ENCODE results near the gene RPLP2.

The RPLP2 gene

DNA sequence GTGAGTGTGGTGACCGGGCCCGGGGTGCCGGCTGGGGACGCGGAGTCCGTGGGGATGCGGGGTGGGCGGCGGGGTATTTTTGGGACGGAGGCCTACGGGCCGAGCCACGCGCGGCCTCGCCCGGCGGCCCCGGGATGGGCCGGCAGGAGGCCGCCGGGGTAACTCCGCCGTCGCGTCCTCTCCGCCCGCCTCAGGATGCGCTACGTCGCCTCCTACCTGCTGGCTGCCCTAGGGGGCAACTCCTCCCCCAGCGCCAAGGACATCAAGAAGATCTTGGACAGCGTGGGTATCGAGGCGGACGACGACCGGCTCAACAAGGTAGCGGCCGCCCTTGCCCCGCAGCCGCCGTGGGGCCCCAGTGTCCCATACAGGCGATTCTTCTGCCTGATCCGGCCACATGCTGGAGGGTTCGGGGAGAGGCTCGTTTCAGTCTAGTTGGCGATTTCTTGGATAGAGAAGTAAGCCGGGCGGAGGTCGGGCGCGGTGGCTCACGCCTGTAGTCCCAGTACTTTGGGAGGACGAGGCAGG lies 337 bp downstream of the RPLP2 start:
- DNase-seq = no peak

DNA sequence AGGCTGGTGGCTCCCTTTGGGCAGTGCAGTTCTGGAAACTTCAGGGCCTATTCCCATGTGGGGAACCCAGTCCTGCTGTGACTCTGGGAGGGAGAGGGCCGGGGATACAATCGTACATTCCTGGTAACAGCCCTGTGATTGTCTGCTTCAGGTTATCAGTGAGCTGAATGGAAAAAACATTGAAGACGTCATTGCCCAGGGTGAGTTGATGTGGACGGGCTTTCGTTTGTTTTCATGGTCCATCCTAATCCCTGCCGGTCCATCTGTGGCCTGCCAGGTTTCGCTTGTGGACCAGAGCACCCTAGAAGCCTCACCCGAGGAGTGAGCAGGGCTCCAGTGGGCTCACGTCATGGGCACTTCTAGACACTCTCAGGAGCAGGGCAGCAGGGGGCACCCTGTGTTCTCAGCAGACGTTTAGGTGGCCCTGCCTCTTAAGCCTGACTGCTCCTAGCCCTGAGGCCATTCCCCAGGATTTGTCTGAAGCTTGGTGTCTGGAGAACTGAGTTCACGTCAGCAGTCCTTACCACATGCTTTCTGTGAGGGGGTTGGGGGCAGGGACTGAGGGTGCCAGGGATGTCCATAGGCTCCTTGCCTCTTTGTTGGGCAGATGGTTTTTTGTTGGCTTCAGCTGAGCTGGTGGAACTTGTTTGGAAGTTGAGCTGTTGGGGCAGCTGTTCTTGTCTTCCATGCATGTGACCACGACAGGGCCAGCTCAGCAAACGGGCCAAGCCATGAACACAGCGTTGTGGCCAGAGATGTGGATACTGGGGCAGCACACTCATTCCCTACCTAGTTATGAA lies 1.9 kb downstream of the RPLP2 start:
- DNase-seq = no peak

DNA sequence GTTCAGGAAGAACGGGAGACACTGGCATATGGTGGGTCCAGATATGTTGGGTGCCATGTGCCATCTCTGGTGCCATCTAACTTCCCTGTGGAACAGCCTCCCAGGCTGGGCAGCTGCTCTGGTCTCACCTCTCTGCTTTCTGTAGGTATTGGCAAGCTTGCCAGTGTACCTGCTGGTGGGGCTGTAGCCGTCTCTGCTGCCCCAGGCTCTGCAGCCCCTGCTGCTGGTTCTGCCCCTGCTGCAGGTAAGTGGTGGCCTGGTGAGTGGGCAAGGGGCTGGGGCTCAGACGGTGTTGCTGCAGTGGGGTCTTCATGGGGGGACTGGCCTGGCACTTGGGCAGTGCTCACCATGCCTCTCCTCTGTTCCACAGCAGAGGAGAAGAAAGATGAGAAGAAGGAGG lies 2.6 kb downstream of the RPLP2 start:
- DNase-seq = no peak

DNA sequence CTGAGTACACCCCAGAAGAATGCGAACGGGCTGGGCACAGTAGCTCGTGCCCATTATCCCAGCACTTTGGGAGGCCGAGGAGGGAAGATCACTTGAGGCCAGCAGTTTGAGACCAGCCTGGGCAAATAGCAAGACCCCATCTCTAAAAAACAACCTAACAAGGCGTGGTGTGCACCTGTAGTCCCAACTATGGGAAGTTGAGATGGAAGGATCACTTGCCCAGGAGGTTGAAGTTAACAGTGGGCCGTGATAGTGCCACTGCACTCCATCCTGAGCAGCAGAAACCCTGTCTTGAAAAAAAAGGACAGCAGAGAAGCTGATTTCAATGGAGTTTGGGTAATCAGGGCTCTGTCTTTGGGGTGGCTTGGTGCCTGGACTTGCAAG lies 3.3 kb downstream of the RPLP2 start:
- no peak for DNase-seq

DNA sequence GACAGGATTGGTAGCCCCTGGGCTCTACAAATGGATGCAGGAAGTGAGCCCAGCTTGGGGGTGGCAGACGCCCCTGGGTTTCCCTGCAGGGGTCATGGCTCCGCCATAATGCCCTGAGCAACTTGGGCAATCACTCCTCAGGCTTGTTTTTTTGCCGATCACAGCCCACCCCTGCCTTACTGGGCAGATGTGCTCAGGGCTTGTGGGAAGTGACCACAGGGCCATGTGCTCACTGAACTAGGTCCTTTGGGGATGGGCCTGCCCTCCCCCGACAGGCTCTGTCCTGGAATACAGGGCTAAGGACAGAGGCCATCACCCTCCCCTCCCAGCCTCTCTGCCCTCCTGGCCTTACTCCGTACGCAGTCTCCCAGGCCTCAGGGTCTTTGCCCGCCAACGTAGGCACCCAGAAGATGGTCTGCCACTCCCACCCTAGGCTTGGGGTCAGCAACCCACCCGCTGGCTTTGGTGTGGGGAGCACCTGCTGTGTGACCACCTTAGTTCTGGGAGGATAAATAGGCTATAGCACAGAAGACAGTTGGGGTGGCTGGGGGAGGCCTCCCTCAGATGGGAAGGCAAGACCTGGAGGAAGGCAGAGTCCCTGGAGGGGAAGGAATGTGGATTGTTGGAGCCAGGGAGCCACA lies 3.8 kb downstream of the RPLP2 start:
- peak; percentile 26 for DNase-seq

DNA sequence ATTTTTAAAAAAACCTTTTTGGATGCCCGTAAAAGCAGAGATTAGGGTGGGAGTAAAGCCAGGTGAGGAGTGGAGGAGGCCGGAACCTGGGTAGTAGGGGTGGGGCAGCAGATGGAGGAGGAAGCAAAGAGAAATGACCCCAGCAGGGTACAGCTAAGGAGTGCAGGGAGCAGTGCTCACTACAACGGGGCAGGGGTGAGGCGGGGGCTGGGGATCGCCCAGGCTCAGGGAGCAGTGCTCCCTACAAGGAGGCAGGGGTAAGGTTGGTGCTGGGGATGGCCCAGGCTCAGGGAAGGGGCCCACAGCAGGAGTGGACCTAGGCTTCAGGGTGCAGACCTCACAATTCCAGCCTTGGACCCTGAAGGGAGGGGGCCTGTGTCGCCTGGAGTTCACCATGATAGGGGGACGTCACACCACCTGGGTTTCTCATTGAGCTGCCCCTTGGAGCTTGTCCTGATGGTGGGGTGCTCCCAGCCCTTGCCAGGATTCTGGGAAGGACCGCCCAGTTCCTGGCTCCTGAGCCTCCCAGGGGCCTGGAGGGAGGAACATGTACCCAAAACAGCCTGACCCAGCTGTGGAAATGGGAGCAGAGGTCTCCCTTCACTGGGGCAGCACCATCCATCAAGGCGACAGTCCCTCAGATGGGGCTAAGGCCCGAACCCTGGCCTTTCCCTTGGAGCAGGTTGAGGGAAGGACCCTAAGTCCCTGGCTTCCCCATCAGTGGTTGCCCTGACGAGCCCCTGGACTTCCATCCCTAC lies 6.1 kb downstream of the RPLP2 start:
- no peak for DNase-seq

DNA sequence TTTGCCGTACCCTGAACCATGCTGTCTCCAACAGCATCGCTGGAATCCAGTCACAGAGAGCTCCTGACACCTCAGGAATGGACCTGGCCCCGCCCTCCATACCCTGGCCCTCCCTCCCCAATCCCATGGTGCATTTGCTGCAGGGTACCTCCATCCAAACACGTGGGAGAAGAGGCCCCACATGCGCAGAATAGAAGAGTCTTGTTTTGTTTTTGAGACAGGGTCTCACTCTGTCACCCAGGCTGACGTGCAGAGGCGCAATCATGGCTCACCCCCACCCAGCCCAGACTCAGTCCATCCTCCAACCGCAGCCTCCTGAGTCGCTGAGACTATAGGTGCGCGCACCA lies 6.6 kb downstream of the RPLP2 start:
- peak; percentile 55 for DNase-seq

DNA sequence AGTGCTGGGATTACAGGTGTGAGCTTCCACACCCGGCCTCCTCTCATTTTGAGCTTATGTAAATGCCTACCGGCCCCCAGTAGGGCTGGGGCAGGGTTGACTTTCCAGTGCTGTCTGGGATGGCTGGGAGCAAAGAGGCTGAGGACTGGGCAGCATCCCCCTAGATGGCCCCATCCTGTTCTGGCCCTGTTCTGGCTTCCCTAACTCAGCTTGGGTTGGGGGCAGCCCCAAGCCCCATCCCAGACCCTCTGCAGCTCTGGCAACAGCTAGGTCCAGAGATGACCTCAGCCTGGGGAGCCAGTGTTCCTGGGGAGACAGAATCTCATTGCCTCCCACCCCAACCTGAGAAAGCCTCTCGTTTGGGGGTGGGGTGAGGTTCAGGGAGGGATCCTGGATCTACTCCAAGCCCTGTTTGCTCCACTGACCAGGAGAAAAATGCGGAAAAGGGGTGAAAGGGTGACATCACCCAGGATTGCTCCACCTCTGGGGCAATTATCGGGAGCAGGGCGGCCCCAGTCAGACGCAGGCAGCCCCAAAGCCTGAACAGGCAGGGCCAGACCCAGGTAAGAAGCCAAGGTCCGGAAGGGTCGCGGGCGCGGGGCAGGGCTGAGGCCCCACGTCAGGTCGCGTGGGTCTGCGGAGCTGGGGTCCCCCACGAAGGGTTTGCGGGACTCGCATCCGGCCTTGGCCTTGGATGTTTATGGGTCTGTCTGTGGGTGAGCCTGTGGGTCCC lies 8.8 kb downstream of the RPLP2 start, which contains the start of gene PNPLA2:
TSS of gene PNPLA2 (plus strand) at position 519 of the 733 bp plus-strand sequence. CDS start 805 bp downstream, outside the sequence.
- no peak for DNase-seq

DNA sequence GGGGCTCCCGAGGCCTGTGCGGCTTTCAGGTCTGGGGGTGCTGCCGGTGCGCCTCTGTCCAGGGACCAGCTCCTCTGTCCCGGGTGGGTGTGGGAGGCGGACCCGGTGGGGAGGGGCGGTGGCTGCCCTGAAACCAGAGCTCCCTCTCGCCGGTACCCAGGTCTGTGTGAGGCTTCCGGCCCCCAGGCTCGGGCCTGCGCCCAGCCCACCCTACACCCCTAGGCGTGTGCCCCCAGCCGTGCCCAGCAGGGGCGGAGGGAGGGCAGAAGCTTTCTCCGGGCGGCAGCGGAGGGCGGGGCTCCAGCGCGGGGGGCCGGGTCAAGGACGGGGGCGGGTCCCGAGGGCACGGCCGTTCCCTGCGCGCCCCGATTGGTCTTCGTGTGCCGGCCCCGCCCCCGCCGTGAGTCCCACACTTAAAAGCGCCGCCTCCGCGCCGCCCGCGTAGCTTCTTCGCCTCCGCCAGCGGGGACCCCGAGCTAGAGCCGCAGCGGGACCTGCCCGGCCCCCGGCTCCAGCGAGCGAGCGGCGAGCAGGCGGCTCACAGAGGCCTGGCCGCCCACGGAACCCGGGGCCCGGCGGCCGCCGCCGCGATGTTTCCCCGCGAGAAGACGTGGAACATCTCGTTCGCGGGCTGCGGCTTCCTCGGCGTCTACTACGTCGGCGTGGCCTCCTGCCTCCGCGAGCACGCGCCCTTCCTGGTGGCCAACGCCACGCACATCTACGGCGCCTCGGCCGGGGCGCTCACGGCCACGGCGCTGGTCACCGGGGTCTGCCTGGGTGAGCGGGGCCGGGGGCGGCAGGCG lies 9.6 kb downstream of the RPLP2 start:
- peak; percentile 93 for DNase-seq

DNA sequence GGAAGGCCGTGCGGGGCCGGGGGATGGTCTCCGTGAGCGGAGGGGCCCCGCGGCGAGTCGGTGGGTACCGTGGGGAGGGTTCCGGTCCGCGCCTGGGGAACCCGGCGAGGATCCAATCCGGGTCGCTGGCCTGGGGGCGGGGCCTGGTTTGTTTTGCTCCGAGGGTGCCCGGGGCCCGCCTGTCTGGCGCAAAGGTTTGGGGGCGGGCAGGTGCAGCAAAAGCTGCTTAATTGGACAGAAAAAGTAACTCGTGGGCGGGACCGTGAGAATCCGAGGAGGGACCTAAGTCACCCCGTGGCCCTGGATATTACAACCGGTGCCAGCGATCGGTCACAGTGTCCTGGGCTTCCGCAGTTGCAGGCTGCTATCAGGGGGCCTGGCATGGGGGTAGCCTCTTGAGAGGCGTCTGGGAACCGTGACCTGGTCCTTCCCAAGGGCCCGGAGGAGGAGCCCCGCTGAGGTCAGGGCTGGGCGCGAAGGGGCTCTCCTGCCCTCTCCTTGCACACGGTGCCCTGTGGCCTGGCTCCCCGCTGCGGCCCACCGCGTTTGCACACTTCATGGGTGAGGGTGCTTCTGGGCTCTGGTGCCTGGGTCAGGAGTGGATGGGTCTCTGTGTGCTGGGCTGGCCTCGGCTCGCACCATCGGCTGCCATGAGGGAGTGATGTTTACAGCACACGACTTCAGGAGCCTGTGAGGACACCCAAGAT lies 10.3 kb downstream of the RPLP2 start:
- DNase-seq = peak; percentile 84

DNA sequence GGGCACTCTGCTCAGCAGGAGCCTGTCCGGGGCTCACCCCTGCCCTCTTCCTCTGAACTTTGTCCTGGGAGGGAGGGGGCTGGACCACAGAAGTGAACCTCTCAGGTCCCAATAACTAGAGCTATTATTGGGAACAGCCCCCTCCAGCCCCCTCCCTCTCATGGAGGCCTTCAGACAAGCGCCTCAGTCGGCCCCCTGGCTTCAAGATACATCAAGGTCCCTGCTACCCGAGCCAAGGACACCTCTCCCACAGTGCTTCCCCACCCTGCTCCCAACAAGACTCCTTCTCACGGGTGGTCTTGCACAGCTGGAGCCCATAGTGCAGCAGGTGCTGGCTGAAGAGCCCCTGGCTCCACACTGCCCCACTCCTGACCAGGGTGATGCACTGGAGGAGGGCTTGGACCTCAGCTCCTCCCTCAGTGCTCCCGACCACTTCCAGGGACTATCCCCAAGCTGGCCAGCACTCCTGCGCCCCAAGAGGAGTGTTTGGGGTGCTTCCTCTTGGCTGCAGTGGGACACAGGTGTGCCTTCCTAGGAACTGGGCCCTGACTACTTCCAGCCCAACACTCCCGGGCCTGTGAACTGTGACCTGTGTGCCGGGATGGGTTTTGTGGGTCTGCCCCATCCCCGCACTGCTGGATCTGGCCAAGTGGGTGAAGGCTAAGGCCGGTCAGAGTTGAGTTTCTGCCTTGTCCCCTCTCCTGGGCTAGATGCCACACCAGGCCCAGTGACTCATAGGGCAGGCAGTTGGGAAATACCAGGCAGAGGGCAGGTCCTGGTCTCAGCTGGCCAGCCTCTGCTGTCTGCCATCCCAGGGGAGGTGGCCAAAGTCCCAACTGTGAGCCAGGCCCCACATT lies 11.1 kb downstream of the RPLP2 start:
- no peak for DNase-seq

DNA sequence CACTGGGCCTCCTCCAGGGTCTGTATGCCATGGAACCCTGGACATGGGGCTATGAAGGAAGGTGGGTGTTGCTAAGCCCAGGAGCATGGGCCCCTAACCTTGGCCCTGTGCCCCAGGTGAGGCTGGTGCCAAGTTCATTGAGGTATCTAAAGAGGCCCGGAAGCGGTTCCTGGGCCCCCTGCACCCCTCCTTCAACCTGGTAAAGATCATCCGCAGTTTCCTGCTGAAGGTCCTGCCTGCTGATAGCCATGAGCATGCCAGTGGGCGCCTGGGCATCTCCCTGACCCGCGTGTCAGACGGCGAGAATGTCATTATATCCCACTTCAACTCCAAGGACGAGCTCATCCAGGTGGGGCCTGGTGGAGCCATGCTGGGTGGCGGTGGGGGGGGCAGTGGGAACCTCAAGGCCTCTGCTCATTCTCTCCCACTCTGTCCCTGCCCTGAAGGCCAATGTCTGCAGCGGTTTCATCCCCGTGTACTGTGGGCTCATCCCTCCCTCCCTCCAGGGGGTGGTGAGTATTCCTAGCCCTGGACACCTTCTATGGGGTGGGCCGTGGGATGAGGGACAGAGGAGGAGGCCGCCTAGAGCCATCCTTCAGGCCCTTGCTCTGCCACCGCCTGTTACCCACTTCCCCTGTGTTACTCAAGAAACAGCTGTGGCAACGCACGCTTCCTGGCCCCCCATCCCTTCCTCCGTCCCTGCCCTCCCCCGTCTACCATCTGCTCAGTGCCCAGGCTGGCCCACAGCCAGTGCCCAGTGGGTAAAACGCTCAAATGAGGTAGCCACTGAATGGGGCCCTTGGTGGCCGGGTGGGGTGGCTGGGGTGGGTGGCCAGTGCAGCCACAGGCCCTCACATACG lies 12.0 kb downstream of the RPLP2 start:
- no peak for DNase-seq

DNA sequence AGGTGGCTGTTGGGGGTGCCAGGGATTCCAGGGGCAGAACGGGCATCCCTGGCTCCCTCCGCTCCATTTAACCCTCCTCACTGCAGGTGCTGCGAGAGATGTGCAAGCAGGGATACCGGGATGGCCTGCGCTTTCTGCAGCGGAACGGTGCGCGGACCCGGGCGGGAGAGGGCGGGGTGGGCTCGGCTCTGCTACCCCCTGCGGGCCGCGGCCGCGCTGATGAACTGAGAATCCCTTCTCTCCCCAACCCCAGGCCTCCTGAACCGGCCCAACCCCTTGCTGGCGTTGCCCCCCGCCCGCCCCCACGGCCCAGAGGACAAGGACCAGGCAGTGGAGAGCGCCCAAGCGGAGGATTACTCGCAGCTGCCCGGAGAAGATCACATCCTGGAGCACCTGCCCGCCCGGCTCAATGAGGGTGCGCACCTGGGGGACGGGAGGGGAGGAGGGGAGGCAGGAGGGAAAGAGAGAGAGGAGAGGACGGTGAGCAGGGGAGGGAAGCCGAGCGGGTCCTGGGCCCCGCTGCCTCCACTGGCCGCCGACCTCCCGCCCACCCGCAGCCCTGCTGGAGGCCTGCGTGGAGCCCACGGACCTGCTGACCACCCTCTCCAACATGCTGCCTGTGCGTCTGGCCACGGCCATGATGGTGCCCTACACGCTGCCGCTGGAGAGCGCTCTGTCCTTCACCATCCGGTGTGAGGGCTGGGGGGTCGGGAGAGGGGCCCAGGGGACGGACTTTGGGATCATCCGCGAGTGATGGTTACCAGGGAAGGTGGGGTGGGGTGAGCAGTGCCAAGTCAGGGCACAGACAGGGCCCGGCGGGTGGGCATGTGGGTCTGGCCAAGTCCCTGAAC lies 13.9 kb downstream of the RPLP2 start:
- DNase-seq = no peak

DNA sequence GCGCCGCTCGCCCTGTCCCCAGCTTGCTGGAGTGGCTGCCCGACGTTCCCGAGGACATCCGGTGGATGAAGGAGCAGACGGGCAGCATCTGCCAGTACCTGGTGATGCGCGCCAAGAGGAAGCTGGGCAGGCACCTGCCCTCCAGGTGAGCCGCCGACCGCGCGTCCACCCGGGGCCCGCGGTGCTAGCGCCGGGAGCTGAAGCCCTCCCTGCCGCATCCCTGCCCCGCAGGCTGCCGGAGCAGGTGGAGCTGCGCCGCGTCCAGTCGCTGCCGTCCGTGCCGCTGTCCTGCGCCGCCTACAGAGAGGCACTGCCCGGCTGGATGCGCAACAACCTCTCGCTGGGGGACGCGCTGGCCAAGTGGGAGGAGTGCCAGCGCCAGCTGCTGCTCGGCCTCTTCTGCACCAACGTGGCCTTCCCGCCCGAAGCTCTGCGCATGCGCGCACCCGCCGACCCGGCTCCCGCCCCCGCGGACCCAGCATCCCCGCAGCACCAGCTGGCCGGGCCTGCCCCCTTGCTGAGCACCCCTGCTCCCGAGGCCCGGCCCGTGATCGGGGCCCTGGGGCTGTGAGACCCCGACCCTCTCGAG lies 14.6 kb downstream of the RPLP2 start:
- peak; percentile 76 for DNase-seq

DNA sequence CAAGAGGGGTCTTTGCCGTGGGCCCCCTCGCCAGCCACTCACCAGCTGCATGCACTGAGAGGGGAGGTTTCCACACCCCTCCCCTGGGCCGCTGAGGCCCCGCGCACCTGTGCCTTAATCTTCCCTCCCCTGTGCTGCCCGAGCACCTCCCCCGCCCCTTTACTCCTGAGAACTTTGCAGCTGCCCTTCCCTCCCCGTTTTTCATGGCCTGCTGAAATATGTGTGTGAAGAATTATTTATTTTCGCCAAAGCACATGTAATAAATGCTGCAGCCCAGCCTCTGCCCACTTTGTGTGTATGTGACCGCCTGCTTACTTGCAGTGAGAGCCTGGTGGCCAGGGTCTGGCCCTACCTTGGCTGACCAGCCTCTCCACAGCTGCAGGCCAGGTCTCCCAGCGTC lies 15.2 kb downstream of the RPLP2 start:
- DNase-seq = peak; percentile 49

DNA sequence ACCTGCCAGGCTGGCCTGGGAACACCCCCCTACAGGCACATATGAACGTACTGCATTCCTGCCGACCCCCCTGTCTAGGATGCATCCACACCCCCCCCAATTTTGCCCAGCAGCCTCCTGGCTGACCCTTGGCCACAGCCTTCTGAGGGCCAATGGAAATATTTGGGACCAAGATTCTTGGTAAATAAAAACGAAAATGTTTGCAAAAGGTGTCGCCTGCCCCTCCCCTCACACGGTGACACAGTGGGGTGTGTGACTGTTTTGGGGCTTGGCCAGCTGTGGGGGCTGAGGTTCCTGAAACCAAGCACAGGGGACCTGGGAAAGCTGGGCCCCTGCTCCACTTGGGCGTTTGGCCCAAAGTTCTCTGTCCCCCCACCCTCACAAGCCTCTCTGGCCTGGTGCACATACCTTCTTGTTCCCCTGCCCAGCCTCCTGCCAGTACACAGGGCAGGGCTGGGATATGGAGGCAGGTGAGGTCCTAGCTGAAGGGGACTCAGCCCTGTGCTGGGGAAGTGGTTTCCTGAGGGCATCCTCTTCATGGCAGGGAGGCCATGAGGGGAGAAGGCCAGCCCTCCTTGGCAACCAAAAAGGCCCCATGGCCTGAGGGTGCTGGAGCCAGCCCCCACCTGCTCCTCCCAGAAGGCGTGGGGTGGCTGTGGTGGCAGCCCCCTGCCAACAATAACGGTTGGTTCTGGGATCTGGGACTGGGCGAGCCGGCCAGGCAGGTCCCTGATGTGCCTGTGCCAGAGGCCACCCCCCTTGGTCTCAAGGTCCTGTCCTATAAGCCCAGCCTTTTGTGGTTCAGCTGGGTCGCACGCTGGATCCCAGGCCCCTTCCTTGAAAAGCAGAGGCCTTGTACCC lies 15.8 kb downstream of the RPLP2 start:
- DNase-seq = no peak

DNA sequence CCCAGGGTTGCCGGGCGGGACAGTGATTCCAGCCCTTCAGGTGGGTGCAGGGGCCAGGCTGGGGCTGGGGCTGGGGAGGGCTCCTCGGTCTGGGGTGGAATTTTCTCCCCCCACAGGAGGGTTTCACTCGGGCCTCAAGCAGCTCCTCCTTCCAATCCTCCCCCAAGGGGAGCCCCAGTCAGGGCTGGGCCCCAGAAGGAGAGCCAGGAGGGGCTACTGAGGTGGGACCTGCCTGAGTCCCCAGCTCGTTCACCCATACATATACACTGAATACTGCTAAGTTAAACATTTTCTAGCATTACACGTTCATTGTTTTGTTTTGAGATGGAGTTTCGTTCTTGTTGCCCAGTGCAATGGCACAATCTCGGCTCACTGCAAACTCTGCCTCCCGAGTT lies 16.5 kb downstream of the RPLP2 start:
- DNase-seq = no peak
